ENCODE results near the gene RUNX3.

The RUNX3 gene

DNA sequence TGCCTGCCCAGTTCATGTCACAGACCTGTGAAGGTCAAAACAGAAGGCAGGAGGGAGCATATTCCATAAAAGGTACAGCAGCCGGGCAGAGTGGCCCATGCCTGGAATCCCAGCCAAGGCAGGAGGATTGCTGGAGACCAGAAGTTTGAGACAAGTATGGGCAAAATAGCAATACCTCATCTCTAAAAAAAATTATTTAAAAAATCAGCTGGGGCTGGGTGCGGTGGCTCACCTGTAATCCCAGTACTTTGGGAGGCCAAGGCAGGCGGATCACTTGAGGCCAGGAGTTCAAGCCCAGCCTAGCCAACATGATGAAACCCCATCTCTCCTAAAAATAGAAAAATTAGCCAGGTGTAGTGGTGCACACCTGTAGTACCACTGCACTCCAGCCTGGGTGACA, 64.5 kb downstream of the RUNX3 start:
- DNase-seq (ENCODE audit: low read depth in 3 of 3): no peak

DNA sequence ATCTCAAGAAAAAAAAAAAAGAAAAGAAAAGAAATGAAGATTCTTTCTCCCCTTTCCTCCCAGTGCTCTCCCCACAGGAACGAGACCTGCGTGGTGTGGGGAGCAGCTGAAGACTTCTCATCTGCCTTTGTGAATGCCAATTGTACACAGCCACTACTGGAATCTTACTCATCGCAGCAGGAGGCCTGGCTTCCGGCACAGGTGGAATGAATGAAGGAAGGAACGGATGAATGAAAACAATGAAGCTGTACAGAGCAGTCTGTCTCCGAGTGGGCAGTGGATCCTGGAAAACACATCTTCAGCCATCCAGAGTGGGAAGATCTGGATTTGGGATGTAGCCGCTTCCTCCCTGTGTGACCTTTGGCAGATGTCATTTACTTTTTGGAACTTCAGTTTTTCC, 64.9 kb downstream of the RUNX3 start:
- DNase-seq (ENCODE audit: low read depth in 3 of 3): no peak

DNA sequence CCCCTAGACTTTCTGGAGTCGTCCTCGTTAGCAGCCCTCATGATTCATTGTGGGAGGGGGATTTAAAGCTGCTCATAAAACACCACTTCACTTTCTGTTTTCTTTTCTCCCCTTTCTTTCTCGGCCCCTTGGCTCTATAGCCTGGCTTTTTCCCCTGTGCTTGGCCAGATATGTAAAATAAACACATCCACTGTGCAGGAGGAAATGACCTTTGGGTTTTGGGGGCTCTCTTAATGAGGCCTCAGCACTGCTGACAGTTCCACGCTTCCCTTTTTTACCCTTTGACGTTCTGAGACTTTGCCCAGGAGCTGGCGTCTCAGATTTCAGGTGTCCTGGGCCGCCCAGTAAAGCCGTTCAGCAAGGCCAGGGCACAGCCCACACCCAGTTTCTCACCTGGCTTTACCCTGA, 65.7 kb downstream of the RUNX3 start:
- DNase-seq (ENCODE audit: low read depth in 3 of 3): no peak

DNA sequence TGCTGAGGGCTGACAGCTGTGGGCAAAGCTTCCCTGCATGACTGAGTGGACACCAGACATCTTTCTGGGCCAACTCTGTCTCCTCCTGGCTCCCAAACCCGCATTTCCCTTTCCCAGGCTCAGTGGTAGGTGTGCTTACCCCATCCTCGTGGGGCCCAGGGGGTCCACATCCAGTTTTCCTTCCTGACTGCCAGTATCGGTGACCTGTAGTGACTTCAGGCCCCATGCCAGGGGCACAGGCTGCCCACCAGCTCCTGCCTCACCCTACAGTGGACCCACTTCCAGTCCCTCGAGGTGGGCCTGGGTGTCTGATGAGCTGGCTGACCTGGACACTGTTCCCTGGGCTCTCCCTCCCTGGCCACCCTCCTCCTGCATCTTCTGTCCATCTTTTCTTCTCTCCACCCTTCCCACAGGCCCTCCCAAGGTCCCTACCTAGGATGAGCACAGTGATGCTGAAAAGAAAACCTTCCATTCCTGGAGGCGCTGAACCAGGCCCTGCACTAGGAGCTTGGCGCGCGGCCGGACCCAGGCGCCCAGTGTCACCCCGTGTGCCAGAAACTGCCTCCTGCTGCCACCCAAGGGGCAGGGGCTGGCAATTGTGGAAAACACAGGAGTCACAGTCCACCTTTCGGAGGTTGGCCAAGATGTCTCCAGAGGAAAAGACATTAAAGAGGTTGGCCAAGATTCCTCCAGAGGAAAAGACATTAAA, 67.1 kb downstream of the RUNX3 start:
- no peak for DNase-seq (ENCODE audit: low read depth in 3 of 3)

DNA sequence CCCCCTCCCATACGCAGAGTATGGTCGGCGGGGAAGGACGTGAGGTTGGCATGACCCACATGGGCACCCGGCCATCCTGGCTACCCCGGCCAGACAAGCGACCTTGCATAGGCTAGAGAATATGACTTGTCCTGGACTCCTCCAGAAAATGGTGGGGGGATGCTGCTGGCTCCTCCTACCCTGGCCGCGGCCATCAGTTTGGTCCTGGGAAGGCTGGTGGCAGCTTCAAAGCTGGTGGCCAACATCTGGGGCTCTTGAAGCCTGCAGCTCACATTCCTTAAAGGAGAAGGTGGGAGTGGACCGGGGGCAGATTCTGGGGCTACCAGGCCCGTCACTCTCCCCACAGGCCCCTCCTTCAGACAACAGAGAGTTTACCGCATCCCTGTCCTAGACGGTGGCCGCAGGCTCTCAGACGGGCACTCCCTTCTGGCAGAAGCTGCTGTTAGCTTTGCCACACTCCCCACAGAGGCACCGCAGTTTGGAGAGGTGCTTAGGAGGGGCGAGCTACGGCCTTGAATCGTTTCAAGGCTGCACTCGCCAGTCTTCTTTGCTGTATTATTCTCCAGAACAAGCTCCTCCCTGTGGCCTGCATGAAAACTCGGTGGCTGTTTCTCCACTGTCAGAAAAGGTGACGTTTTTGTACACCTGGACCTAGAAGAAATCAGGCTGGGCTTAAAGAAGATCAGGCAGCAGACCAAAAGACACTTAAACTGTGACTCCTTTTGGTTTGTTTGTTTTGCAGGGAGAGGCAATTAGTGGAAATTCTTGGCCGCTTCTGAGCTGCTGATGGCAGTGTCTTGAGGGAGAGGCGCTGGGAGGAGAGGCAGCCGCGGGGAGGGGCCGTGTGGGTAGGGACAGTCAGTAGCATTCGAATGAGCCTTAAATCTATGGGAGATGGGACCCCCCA, 68.0 kb downstream of the RUNX3 start:
- DNase-seq (ENCODE audit: low read depth in 3 of 3): no peak

DNA sequence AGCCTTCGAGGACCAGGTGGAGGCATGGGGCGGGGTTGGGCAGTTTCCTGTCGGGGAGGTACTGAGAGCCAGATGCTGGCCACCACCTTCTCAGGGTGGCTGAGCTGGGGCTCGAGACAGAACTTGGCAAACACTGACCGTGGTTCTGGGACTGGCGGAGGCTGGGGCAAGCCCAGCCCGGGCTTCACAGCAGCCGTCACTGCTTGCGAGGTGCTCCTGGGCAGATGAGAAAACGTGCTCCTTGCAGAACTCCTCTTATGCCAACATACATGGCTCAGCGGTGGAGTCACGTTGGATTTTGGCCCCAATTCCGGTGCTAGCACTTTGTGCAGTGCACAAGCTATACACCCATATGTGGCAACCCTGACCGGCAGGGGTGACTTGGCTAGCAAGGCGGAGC, 69.2 kb downstream of the RUNX3 start:
- DNase-seq (ENCODE audit: low read depth in 3 of 3): no peak

DNA sequence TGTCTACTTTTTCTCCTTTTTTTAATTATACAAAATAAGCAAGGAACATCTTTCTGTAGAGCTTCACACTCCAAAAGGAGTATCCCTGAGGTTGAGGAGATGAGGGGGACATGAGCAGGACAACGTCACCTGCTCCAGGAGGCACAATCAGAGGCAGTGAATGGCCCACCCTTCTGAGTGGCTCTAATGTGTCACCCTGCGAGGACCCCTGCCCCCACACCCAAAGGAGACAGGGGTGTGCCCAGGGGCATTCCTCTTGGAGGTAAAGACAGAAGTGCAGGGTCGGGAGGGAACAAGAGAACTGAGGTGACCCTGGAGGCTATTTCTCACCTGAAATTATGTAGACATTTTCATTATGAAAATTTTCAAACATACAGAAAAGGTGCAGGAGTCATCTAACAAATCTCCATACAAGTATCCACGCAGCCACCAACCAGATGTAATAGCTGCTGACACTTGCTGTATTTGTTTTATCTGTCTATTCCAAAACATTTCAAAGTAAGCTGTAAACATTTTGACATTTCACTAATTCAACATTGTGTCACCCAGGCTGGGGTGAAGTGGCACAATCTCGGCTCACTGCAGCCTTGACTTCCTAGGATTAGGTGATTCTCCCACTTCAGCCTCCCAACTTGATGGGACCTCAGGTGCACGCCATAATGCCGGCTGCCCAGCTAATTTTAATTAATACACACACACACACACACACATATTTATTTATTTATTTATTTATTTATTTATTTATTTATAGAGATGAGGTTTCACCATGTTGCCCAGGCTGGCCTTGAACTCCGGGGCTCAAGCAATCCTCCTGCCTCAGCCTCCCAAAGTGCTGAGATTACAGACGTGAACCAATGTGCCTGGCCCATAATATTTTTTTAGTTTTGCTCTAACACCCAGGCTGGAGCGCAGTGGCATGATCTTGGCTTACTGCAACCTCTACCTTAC, 70.7 kb downstream of the RUNX3 start:
- no peak for DNase-seq (ENCODE audit: low read depth in 3 of 3)

DNA sequence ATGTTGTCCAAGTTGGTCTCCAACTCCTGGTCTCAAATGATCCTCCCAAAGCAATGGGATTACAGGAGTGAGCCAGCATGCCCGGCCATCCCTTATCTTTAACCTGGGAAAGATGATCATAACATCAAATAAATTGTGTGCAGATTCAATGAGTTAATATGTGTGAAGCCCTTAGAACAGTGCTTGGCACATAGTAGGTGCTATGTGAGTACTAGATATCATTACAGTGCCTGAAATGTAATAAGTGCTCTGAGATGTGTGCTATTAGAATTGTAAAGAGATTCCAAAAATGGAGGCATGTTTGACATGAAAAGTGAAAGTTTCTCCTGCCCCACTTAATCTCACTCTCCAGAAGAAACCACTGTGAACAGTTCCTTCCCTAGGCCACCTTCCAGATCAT, 71.8 kb downstream of the RUNX3 start:
- no peak for DNase-seq (ENCODE audit: low read depth in 3 of 3)

DNA sequence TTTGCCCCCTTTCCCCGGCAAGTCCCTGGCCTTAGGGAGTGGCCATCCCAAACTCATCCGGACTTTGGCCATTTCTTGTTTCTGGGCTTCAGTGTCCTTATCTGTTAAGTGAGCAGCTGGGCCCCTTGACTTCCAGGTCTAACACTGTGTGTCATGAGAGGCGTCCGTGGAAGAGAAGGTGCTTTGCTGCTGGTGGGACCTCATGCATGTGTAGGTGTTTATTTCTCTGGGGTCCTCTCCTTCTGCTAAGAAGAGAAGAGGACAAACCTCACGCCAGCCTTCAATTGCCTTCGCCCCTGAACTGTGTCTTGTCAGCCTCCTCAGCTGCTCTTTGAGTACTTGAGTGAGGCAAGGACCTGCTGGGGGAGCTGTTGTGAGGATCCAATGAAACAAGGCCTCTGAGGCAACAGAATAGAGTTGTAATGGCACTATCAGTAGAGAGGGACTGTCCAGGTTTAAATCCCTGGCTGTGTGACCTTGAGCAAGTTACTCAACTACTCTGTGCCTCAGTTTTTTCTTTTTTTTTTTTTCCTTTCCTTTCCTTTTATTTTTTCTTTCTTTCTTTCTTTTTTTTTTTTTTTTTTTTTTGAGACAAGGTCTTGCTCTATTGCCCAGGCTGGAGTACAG, 72.5 kb downstream of the RUNX3 start:
- DNase-seq (ENCODE audit: low read depth in 3 of 3): no peak

DNA sequence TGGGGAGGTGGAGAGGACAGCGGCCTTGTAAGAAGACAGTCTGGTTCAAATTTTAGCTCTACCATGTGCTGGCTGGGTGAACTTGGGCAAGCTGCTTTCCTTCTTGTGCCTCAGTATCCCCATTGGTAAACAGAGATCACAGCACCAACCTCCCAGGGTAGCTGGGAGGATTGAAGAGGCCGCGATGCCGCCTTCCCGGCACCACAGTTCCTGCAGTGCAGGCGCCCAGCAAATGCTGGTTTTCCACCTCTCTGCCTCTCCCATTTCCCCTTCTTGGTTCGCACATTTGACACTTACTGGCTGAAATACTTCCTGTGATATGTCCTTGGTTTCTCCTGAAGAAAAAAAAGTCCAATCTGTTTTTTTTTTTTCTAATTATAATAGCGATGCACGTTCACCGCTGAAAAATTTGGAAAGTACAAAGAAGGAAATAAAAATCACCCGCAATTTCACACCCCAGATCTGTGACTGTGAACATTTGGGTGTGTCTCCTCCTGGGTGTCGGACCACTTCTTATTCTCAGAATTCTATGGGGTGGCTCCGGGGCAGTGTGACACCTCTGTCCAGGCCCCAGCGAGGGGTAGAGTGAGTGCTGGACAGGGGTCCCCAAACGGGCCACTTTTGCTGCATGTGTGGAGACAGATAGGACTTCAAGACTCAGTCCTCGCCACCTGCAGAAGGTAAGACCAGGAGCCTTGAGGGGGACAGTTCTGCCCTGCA, 73.1 kb downstream of the RUNX3 start:
- no peak for DNase-seq (ENCODE audit: low read depth in 3 of 3)

DNA sequence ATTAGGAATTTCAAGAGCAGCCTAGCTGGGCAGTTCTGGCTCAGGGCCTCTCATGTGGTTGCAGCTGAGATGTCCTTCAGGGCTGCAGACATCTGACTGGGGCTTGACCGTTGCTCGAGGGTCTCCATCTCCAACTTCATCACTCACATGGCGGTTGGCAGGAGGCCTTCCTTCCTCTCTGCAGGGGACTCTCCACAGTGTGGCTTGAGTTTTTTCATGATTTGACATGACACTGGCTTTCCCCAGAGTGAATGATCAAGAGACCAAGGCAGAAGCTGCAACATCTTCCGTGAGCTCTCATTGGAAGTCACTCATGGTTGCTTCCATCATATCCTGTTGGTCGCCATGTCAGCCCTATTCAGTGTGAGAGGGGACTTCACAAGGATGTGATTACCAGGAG, 74.6 kb downstream of the RUNX3 start:
- no peak for DNase-seq (ENCODE audit: low read depth in 3 of 3)

DNA sequence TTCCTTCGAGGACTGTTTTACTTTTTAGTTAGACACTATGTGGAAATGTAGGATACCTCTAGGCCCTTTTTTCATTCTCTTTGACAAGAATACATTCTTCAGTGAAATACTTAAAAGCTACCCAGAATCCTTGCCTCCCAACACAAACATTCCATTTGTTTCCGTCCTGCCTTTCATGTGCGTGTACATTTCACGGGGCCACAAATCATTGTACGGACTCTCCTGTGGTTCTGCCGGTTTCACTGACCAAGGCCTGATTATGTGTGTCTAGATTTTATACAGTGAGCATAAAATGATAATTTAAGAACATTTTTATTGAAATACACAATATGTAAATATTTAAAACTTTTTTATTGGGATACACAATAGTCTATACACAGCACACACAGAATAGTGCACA, 76.4 kb downstream of the RUNX3 start:
- DNase-seq (ENCODE audit: low read depth in 3 of 3): no peak

DNA sequence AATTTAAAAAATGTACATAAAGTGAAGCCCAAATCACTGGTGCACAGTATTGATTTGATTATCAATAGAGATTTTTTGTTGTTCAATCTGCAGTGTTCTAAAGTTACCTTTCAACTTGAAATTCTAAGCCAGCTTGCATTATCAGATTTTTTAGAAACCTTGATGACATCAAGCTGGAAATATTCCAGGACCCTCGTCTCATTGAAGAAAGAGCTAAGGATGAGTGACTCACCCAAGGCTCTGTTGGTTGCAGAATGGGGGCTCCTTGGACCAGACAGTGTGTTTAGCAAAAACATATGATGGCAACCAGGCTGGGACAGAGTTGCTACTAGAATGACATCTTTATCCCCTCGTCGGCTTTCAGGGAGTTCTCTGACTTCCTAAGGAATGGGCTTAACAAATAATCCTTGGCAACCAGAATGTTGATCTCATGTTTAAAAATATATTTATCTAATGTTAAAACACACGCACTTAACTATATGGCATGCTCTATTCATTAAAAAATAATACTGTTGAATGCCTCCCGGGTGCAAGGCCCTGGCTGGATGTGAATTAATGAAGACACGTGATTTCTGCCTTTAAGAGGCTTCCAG, 79.7 kb downstream of the RUNX3 start:
- no peak for DNase-seq (ENCODE audit: low read depth in 3 of 3)

DNA sequence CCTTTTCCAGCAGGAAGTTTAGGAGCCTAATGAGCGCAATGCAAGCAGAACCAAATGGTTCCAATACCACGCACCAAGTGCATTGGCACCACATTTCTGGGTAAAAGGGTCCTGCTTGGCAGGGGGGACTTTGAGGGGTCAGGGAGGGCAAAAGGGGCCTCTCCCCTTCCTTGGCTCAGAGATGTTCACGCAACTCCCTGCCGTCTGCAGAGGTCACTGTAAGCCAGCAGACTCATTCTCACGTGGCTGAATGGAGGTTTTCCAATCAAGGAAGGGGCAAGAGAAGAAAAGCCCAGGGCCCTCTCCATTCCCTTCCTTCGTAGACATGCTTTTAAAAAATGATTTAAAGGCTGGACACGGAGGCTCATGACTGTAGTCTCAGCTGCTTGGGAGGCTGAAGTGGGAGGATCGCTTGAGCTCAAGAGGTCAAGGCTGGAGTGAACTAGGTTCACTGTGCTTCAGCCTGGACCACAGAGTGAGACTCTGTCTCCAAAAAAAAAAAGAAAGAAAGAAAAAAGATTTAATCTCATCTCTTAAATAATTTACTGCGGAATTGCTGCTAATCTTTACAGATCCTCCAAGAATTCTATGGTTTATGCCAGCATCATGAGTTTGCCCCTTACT, 80.3 kb downstream of the RUNX3 start:
- no peak for DNase-seq (ENCODE audit: low read depth in 3 of 3)

Measured in stimulated activated CD4-positive, alpha-beta T cell treated with anti-CD3 and anti-CD28 coated beads, TNF-alpha, amount 100 ng/mL, for 4 hours (primary cell).